Measurements from ENCODE around the gene LY6G6D.

LY6G6D gene

GRCh38 chr6:31715022-31715958, at the start of gene LY6G6D:
LY6G6D (plus strand) TSS chr6:31715348; CDS start chr6:31715356, 8 bp downstream.
- DNase-seq, result no peak

GRCh38 chr6:31665501-31666336, 49.4 kb upstream of the LY6G6D start, which contains the start of gene CSNK2B:
CSNK2B (plus strand) TSS chr6:31666080; CDS start chr6:31666832, 752 bp downstream.
- peak; percentile 86 for DNase-seq

GRCh38 chr6:31666337-31666965, 48.7 kb upstream of the LY6G6D start:
- no peak for DNase-seq

GRCh38 chr6:31669676-31670075, 45.5 kb upstream of the LY6G6D start, which contains the start of gene LY6G5B:
LY6G5B (plus strand) TSS chr6:31669976; CDS start chr6:31670951, 975 bp downstream.
- DNase-seq, result no peak

GRCh38 chr6:31676322-31676903, 38.7 kb upstream of the LY6G6D start:
- DNase-seq, result no peak

GRCh38 chr6:31676904-31677303, 38.2 kb upstream of the LY6G6D start:
- no peak for DNase-seq

GRCh38 chr6:31677955-31678354, 37.2 kb upstream of the LY6G6D start:
- no peak for DNase-seq

GRCh38 chr6:31680226-31681134, 34.7 kb upstream of the LY6G6D start, which contains the start of gene LY6G5C:
LY6G5C (minus strand) TSS chr6:31681067; CDS start chr6:31680373, 694 bp downstream.
- DNase-seq, result no peak

GRCh38 chr6:31681135-31681671, 33.9 kb upstream of the LY6G6D start:
- DNase-seq, result no peak

GRCh38 chr6:31683591-31683990, 31.6 kb upstream of the LY6G6D start:
- DNase-seq, result no peak

- DNase-seq, result no peak
Observed at GRCh38 chr6:31686483-31686882, 28.7 kb upstream of the LY6G6D start.

GRCh38 chr6:31687321-31687720, 27.8 kb upstream of the LY6G6D start:
- DNase-seq, result no peak

GRCh38 chr6:31687860-31688693, 27.1 kb upstream of the LY6G6D start:
- no peak for DNase-seq

- no peak for DNase-seq
Observed at GRCh38 chr6:31689249-31690110, 25.7 kb upstream of the LY6G6D start.

- no peak for DNase-seq
Observed at GRCh38 chr6:31690231-31691077, 24.7 kb upstream of the LY6G6D start.

GRCh38 chr6:31691078-31691463, 24.1 kb upstream of the LY6G6D start:
- no peak for DNase-seq

- no peak for DNase-seq
Observed at GRCh38 chr6:31691564-31692108, 23.5 kb upstream of the LY6G6D start.

GRCh38 chr6:31692353-31692752, 22.8 kb upstream of the LY6G6D start:
- no peak for DNase-seq

Measured in NCI-H2107 (cell line).